ENCODE data around the gene AP1G1. TPM values are rescaled to one million over a fixed set of nuclear protein-coding genes. Genes with fewer than 3 reads are reported as not detected.

AP1G1 gene
- polyA plus RNA-seq, 1 donor from 2014 or later, result 57.1 TPM

GRCh38 chr16:71807905-71808592 lies 585 bp downstream of the AP1G1 start:
- peak overlapping the region; percentile 98 for H3K9ac ChIP-seq (ENCODE audit: low read length)
- H3K27ac ChIP-seq (ENCODE audit: low read length), result peak overlapping the region; percentile 99
- no peaks in the 10 kb centered on the region for H4K20me1 ChIP-seq (ENCODE audit: insufficient read depth)
- TF ChIP-seq, protein P1, sequence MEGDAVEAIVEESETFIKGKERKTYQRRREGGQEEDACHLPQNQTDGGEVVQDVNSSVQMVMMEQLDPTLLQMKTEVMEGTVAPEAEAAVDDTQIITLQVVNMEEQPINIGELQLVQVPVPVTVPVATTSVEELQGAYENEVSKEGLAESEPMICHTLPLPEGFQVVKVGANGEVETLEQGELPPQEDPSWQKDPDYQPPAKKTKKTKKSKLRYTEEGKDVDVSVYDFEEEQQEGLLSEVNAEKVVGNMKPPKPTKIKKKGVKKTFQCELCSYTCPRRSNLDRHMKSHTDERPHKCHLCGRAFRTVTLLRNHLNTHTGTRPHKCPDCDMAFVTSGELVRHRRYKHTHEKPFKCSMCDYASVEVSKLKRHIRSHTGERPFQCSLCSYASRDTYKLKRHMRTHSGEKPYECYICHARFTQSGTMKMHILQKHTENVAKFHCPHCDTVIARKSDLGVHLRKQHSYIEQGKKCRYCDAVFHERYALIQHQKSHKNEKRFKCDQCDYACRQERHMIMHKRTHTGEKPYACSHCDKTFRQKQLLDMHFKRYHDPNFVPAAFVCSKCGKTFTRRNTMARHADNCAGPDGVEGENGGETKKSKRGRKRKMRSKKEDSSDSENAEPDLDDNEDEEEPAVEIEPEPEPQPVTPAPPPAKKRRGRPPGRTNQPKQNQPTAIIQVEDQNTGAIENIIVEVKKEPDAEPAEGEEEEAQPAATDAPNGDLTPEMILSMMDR (IDR thresholded peaks at IDR 0.05; ENCODE audit: poor library complexity, severe bottlenecking), result no peak
- H3K9me3 ChIP-seq (ENCODE audit: low read length), result no peaks in the 10 kb centered on the region
- H3K79me2 ChIP-seq (replicated peaks; ENCODE audit: insufficient read depth, low read length), result peaks cover 43% of the 10 kb centered on the region
- no peaks in the 10 kb centered on the region for H3F3A ChIP-seq (ENCODE audit: insufficient read depth, low read length, poor library complexity, severe bottlenecking)
- no peaks in the 10 kb centered on the region for H3K27me3 ChIP-seq (ENCODE audit: insufficient read depth, low read depth, low read length)
- H2AFZ ChIP-seq (ENCODE audit: low read depth, low read length), result peak overlapping the region; percentile 74
- no peaks in the 10 kb centered on the region for H3K9me2 ChIP-seq (ENCODE audit: insufficient read depth, low read length)
- H3K4me3 ChIP-seq (ENCODE audit: low read length), result peak overlapping the region; percentile 86
- peak overlapping the region; percentile 82 for H3K4me2 ChIP-seq (ENCODE audit: low read length)
- H3K36me3 ChIP-seq (ENCODE audit: insufficient read depth, low read length), result no peaks in the 10 kb centered on the region

DNA sequence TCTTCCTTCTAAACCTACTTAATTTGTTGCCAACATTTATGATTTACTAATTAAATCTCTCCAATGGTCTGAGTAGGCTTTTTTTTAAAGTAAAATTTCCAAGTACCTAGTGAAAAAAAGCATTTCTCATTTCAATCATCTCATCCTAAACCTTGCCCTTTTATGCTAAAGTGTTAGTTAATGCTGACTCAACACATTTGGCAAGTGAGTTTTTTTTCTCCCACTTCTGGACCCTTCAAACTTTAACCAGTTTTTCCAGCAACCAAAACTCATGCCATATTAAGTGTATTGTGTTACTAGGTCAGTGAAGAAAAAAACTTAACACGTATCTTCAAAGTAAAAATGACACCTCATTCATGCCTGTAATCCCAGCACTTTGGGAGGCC lies 5.3 kb downstream of the AP1G1 start:
- no peak overlapping the region for H2AFZ ChIP-seq (ENCODE audit: low read depth, low read length)
- no peaks in the 10 kb centered on the region for H3K9me3 ChIP-seq (ENCODE audit: low read length)
- no peaks in the 10 kb centered on the region for H3K27me3 ChIP-seq (ENCODE audit: insufficient read depth, low read depth, low read length)
- no peaks in the 10 kb centered on the region for H3K36me3 ChIP-seq (ENCODE audit: insufficient read depth, low read length)
- no peak overlapping the region for H3K4me2 ChIP-seq (ENCODE audit: low read length)
- H3K9me2 ChIP-seq (ENCODE audit: insufficient read depth, low read length), result no peaks in the 10 kb centered on the region
- no peaks in the 10 kb centered on the region for H4K20me1 ChIP-seq (ENCODE audit: insufficient read depth)
- no peak overlapping the region for H3K27ac ChIP-seq (ENCODE audit: low read length)
- no peak overlapping the region for H3K9ac ChIP-seq (ENCODE audit: low read length)
- peaks cover 55% of the 10 kb centered on the region for H3K79me2 ChIP-seq (replicated peaks; ENCODE audit: insufficient read depth, low read length)
- H3K4me3 ChIP-seq (ENCODE audit: low read length), result no peak overlapping the region
- no peaks in the 10 kb centered on the region for H3F3A ChIP-seq (ENCODE audit: insufficient read depth, low read length, poor library complexity, severe bottlenecking)
- no peak for TF ChIP-seq EZH2 (IDR thresholded peaks at IDR 0.05; ENCODE audit: borderline replicate concordance, insufficient read depth, low read length, poor library complexity, severe bottlenecking)
- no peak for TF ChIP-seq EP300 (conservative IDR thresholded peaks at IDR 0.05; ENCODE audit: poor library complexity, severe bottlenecking)
- TF ChIP-seq SMC3 (conservative IDR thresholded peaks at IDR 0.05; ENCODE audit: poor library complexity), result no peak
- no peak for TF ChIP-seq MXI1 (conservative IDR thresholded peaks at IDR 0.05; ENCODE audit: poor library complexity, severe bottlenecking)
- TF ChIP-seq POLR2AphosphoS5 (IDR thresholded peaks at IDR 0.05), result no peak
- TF ChIP-seq REST (IDR thresholded peaks at IDR 0.05; ENCODE audit: borderline replicate concordance), result no peak
- no peak for TF ChIP-seq RAD21 (conservative IDR thresholded peaks at IDR 0.05)
- TF ChIP-seq TAF1 (IDR thresholded peaks at IDR 0.05; ENCODE audit: low read depth), result no peak
- TF ChIP-seq, protein P1 (IDR thresholded peaks at IDR 0.05; ENCODE audit: poor library complexity, severe bottlenecking), result no peak

Data from neural cell (in vitro differentiated cells).